Heart left ventricle (tissue), 16 donors: ENCODE data around the gene ZNF473. TPM values are rescaled to one million over a fixed set of nuclear protein-coding genes. Genes with fewer than 3 reads are reported as not detected.

Experiments
- ATAC-seq, 4 donors: fragments of 200-7000 bp; cut with Tn5 transposase; one replicate each; pipeline ENCODE4 v1.9.1; 2020 to 2022; ENCODE audit warnings: moderate library complexity in 4 of 4, mild to moderate bottlenecking in 3 of 4, moderate number of reproducible peaks in 1 of 4
- DNase-seq, 5 donors: peaks; one replicate each; pipeline ENCODE4 v3.0.0-alpha.2; 2020
- H3K27ac ChIP-seq, 12 donors: fragments of 200-600 bp; sonication (generic) in 4 of 12; one replicate each; pipeline versions ENCODE4 v1.5.0 to v1.8.0; 2016 to 2022; ENCODE audit warnings: mild to moderate bottlenecking in 2 of 12
- H3K27me3 ChIP-seq, 9 donors: fragments of 200-600 bp; sonication (generic) in 2 of 9; one replicate each; pipeline versions ENCODE4 v1.5.1 to v1.8.0; 2016 to 2022; ENCODE audit warnings: mild to moderate bottlenecking in 3 of 9
- H3K36me3 ChIP-seq, 9 donors: fragments of 200-600 bp; sonication (generic) in 2 of 9; one replicate each; pipeline versions ENCODE4 v1.5.0 to v1.8.0; 2018 to 2022; ENCODE audit warnings: mild to moderate bottlenecking in 2 of 9
- H3K4me1 ChIP-seq, 12 donors: fragments of 200-600 bp; sonication (generic) in 4 of 12; one replicate each; pipeline versions ENCODE4 v1.5.0 to v1.8.0; 2016 to 2022; ENCODE audit warnings: mild to moderate bottlenecking in 3 of 12
- H3K4me3 ChIP-seq, 12 donors: fragments of 200-600 bp; sonication (generic) in 4 of 12; one replicate each; pipeline versions ENCODE4 v1.5.0 to v1.8.0; 2017 to 2022; ENCODE audit warnings: mild to moderate bottlenecking in 9 of 12, moderate library complexity in 4 of 12
- H3K9me3 ChIP-seq, 12 donors: fragments of 200-600 bp; sonication (generic) in 4 of 12; one replicate each; pipeline versions ENCODE4 v1.5.0 to v1.8.0; 2016 to 2022; ENCODE audit warnings: mild to moderate bottlenecking in 1 of 12
- CTCF ChIP-seq, 12 donors: fragments of 200-600 bp; sonication (generic) in 4 of 12; IDR thresholded peaks; one replicate each; pipeline versions ENCODE4 v1.5.0 to v1.8.0; 2018 to 2022; ENCODE audit warnings: antibody characterized with exemption in 12 of 12, mild to moderate bottlenecking in 5 of 12
- POLR2A ChIP-seq, 2 donors: fragments of 450-650 bp; IDR thresholded peaks; one replicate each; pipeline ENCODE4 v1.6.1; 2017; ENCODE audit warnings: antibody characterized with exemption in 2 of 2, mild to moderate bottlenecking in 2 of 2, moderate library complexity in 2 of 2
- WGBS, 4 donors: extraction: QIAGEN DNeasy Blood & Tissue Kit in 2 of 4; methylation state at CpG; one replicate each; pipeline versions ENCODE4 v1.1.5 to v1.1.7; 2013 to 2018; 5-methylcytosine and 5-hydroxymethylcytosine counted together
- intact Hi-C, 10 donors: fragments of 100-400 bp; cut with DNase I; formaldehyde crosslinking; loops; one replicate each; pipeline versions ENCODE4 v1.11.1 to v1.14.2; 2022
- polyA plus RNA-seq, 2 donors: library from polyadenylated mRNA; stranded (reverse); fragments of 200-250 nt; gene quantifications; one replicate each; pipeline ENCODE4 v1.2.3, GENCODE V29; 2013
- total RNA-seq, 9 donors: library from RNA; depleted of rRNA in 2 of 9; stranded (reverse); fragments of >200 nt in 2 of 9; fragmentation: NEBNext Ultra II Directional in 3 of 9; extraction: Animal tissue kit (Norgen Biotek cat#: 25700) in 3 of 9; gene quantifications; one replicate each; pipeline versions ENCODE4 v1.1.0 to v1.2.4, GENCODE V29; 2016 to 2023
- donor health status: ischemic (EF 13 %, LVEDD 7.1; RV severe dilation, severe dysfunction).
- donor health status: healthy with polysubstance abuse.
- donor health status: DM: no; HTN: yes; CAD: no.
- donor health status: DM: no; HTN: no; CAD: no.
- donor health status: ischemic (EF 25% LVEDD 6.9; RV normal size, moderate dysfunction).
- donor health status: ischemic (EF 25% LVEDD 5.7; RV mildly dilated, moderate dysfunction).
- donor health status: healthy.
- donor health status: DM: yes; HTN: yes; CAD: no.
- donor health status: ischemic (EF 35%, LVEDD 5.7; RV mildly dilated, moderate dysfunction).
- donor health status: nonischemic (EF 11% LVEDD 7.7; RV severe dilation, severe dysfunction).
- donor health status: DM: yes; HTN: yes; CAD: no.
- donor health status: PGD.
- donor health status: ischemic (EF 29% LVEDD 5.4; RV normal size, mild dysfunction).
- donor health status: nonischemic (EF 23%, LVEDD 6.1; RV moderate dilation, normal function).

ZNF473 gene
- total and polyA plus RNA-seq, 11 donors: 1.6 to 6.5 (median 3.4) TPM

DNA sequence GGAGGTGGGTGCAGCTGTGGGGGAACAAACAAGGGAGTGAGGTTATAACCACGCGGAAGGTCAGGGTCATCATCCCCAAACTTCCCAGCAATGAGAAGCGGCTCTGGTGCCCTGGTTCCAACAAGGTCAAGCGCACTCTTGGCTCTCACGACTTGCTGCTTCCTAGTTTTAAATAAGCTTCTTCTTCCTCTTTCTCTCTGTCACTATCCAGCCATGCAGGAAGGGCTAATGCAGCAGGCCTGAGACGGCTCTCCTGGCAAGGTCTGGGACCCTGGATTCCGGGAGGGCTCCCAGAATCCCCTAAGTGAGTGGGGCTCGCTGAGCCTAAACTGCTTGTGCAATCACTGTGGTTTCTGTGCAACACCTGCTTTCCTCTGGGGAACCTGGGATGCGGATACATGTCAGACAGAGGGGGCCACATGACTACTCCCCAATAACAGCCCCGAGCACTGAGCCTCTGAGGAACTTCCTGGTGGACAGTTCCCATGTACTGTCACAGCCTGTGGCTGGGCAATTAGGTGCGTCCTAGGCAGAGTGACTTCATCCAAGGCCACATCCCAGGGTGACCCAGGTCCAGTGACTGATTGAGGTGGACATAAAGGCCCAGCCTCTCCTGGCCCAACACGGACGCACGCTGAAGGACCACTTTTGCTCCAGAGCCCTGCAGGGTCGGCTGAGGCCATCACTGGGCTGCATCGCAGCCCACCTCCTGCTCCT lies 24.8 kb upstream of the ZNF473 start:
- H3K27ac ChIP-seq: no peak overlapping the region
- no peak for DNase-seq
- WGBS, 4 donors: 83 to 90% (median 88%) methylated on average over 14 to 16 of the region's 16 CpGs
- H3K9me3 ChIP-seq: no peaks in the 10 kb centered on the region
- H3K4me1 ChIP-seq: peaks cover 0 to 30% (median 7%) of the 10 kb centered on the region in 12 donors
- TF ChIP-seq POLR2A (IDR thresholded peaks at IDR 0.05): no peak
- TF ChIP-seq CTCF (IDR thresholded peaks at IDR 0.05): no peak
- no peak overlapping the region for H3K4me3 ChIP-seq
- no peak for ATAC-seq
- intact Hi-C loops: no loop called here
- H3K36me3 ChIP-seq: peaks cover 3 to 98% (median 93%) of the 10 kb centered on the region in 9 donors
- H3K27me3 ChIP-seq: no peaks in the 10 kb centered on the region

DNA sequence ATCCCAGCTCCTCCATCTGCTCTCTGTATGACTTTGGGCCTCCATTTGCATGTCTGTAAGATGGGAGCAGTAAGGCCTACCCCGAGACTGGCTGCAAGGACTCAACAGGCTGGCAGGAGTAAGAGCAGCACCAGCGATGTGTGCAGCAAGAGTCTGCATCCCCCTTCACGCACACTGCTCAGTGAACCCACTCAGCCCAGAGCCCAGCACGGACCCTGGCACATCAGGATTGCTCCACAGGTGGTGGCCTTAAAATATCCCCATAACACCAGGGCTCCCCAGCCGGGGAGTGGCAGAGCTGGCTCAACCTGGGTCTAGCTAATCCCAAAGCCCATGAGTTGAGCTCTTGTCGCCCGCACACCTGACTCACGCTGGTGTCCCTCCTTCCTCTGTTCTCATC lies 24.0 kb upstream of the ZNF473 start:
- ATAC-seq: no peak
- H3K4me1 ChIP-seq: peaks cover 0 to 30% (median 7%) of the 10 kb centered on the region in 12 donors
- H3K4me3 ChIP-seq: no peak overlapping the region
- peaks cover 3 to 97% (median 93%) of the 10 kb centered on the region in 9 donors for H3K36me3 ChIP-seq
- no peak for DNase-seq
- no peak for TF ChIP-seq POLR2A (IDR thresholded peaks at IDR 0.05)
- TF ChIP-seq CTCF (IDR thresholded peaks at IDR 0.05): no peak
- WGBS, 4 donors: 94 to 99% (median 96%) methylated on average over 8 of the region's 8 CpGs
- intact Hi-C loops: no loop called here
- H3K27me3 ChIP-seq: no peaks in the 10 kb centered on the region
- H3K27ac ChIP-seq: no peak overlapping the region
- H3K9me3 ChIP-seq: no peaks in the 10 kb centered on the region

DNA sequence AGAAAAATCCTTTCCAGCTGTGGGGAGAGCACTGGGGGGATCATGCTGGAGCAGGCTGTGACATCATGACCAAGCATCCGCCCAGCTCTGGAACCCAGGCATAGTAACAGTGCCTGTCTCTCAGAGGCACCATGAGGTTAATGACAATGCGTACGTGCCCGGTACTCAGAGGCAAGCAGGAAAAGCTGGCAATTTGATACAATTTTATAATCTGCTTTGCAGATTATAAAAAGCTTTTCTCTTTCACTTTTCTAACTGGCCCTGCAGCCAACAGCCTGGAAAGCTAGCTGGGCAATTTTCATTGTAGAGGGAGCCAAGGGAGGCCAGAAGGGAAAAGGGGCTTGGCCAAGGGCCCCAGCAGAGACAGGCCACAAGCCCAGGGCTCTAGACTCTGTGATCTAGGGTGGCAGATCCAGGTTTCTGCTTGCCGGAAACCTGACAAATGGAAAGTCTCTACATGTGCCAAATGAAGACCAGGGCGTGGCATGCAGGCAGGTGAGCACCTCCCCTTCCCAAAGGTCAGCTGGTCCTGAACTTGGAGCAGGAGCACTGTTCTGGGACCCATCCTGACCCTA lies 23.3 kb upstream of the ZNF473 start:
- Histone ChIP-seq H3K27ac (no peak overlapping the region), H3K9me3 (no peaks in the 10 kb centered on the region), H3K36me3 (peaks cover 3 to 97% (median 93%) of the 10 kb centered on the region in 9 donors), H3K4me1 (peaks cover 0 to 30% (median 7%) of the 10 kb centered on the region in 12 donors), H3K27me3 (no peaks in the 10 kb centered on the region), H3K4me3 (no peak overlapping the region)
- no peak for TF ChIP-seq POLR2A (IDR thresholded peaks at IDR 0.05)
- no peak for TF ChIP-seq CTCF (IDR thresholded peaks at IDR 0.05)
- WGBS, 4 donors: 75 to 95% (median 91%) methylated on average over 6 of the region's 6 CpGs
- DNase-seq (no peak), ATAC-seq (no peak)
- intact Hi-C loops: no loop called here

- ATAC-seq: no peak
- 92 to 93% (median 92%) methylated on average over 16 to 17 of the region's 17 CpGs for WGBS, 4 donors
- H3K36me3 ChIP-seq: peaks cover 3 to 98% (median 93%) of the 10 kb centered on the region in 9 donors
- H3K9me3 ChIP-seq: no peaks in the 10 kb centered on the region
- no peaks in the 10 kb centered on the region for H3K27me3 ChIP-seq
- H3K27ac ChIP-seq: peak overlapping the region in 3 of 12 donors; percentile 12 to 78 (median 23)
- intact Hi-C loops: no loop called here
- no peak for DNase-seq
- TF ChIP-seq CTCF (IDR thresholded peaks at IDR 0.05) (no peak), POLR2A (IDR thresholded peaks at IDR 0.05) (no peak)
- peaks cover 0 to 30% (median 7%) of the 10 kb centered on the region in 12 donors for H3K4me1 ChIP-seq
- H3K4me3 ChIP-seq: no peak overlapping the region
Observed at GRCh38 chr19:50003254-50003788, 22.5 kb upstream of the ZNF473 start.
